ENCODE data around the gene PM20D1.
"Not testable (repeated sequence)": the region's sequence is repeated elsewhere in the genome, so short reads cannot be mapped to it uniquely, and the experiment has no call there.

PM20D1 gene

DNA sequence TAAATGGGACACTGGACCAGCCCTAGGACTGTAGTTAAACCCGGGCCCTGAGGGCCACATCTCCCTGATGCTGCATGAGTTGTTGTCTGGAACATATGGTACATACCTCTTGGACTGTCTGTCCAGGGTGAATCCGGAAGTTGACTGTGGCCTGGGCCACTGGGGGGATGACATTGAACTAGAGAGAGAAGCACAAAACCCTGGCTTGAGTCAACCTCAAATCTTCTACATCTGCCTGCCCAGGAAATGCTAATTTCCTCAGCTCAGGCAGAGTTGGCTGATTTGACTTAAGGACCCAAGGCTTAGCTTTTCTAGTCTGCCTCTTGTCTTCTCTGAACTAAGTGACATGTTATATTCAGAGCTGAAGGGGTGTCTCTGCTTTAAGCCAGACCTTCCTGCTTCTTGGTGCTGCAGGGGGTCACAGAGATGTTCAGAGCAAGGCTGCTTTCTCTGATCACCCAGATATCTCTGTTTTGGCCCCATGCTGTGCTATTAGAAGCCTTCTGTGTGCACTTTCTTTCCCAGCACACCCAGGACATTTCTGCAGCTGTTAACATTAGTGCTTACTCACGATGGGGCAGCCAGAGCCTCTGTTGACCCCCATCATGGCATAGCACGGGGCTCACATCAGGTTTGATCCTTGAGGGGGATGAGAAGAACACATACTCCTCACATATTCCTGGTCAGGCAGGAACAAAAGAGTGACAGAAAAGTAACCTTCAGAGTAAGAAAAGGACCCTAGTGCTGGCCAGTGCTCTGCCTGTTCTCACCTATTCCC, 9.6 kb downstream of the PM20D1 start:
- DNase-seq = no peak

DNA sequence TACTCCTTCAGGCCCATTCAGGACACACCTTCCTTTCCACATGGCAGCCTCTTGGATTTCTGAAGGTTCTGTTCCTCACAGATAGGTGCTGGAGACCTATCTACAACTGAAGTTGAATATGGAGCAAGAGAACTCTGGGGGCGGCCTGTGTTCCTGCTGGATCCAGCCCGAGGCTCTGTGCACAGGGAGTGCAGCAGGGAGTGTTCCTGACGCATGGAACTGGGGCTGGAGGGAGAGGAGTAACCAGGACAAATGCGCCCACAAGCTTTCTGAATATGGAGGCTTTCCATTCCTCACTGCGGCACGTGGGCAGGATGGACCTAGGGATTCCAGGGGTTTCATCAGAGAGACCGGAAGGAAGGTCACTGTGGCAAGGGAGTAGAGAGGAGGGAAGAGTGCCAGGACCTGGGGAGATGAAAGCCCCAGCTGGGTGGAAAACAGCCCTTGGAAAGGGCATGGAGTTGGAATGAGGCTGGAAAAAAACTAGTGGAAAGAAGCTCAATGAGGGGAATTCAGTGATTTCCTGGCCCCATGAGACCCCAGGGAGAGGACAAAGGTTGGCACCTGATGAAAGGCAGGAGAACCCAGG, 12.5 kb downstream of the PM20D1 start:
- no peak for DNase-seq

DNA sequence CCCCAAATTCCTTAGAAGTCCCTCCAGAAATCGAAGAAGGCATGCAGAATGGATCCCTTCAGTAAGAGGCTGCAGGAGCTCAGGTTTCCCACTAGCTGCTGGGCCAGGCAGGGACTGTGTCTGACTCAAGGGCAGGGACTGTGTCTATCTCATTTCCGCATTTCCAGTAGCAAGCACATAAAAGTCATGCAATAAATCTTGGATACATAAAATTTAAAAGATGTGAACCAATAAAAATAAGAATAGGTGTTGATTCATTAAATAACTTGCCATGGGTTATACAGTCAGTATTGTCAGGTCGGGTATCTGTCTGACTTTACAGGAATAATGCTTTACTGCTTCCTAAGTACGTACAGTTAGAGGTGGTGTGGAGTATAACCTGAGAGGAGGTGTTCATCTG, 15.2 kb downstream of the PM20D1 start:
- DNase-seq = no peak

DNA sequence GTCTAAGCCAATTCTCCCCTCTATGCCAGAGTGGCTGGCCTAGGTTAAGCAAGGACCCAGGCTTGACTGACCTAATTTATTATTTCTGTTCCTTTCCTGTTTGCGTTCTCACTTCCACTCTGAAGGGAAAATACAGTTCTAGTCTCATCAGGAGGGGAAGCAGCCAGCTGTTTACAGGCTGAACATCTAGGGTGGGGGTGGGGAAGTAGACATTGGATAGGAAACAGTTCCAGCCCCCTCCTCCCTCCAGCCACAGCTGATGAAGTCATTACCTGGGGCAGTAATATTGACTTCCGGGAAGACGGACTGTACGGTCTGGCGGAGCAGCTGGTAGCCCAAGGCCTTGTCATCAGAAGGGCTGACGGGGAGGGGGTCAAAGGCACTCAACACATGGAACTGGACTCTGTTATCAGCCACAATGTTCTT, 17.6 kb downstream of the PM20D1 start:
- no peak for DNase-seq

DNA sequence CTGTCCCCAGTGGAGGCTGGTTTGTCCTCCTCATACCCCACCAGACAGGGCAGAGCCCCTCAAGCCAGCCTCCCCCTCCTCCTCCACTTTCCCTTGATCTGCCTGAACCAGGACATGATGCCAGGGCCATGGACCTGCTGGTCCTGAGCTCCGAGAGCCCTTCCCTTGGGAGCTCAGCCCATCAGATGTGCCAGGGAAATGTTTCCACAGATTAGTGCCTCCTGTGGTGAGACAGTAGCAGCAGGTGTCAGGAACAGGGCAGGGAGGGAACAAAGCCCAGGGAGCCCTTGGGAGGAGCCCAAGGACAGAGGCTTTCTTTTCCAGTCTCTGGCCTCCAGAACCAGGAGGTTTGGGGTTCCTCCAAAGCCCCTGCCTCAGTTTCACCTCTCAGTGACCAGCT, 22.3 kb downstream of the PM20D1 start:
- peak; percentile 36 for DNase-seq

DNA sequence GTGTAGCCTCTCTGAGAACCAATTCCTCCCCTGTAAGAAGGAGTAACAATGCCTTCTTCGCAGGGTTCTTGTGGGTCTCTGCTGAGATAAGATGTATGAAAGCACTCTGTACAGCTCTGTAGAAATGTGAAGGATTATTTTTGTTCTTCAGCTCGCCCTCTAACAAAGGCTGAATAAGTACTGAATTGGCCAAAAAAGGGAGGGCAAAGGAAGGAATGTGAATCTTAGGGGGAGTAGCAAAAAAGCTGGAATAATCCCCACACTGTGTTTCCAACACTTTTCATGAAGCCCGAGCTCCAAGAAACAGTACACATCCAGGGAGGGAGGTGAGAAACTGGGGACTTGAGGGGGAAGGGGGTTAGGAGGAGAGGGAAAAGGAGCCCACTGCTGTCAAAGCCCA, 22.9 kb downstream of the PM20D1 start:
- no peak for DNase-seq

DNA sequence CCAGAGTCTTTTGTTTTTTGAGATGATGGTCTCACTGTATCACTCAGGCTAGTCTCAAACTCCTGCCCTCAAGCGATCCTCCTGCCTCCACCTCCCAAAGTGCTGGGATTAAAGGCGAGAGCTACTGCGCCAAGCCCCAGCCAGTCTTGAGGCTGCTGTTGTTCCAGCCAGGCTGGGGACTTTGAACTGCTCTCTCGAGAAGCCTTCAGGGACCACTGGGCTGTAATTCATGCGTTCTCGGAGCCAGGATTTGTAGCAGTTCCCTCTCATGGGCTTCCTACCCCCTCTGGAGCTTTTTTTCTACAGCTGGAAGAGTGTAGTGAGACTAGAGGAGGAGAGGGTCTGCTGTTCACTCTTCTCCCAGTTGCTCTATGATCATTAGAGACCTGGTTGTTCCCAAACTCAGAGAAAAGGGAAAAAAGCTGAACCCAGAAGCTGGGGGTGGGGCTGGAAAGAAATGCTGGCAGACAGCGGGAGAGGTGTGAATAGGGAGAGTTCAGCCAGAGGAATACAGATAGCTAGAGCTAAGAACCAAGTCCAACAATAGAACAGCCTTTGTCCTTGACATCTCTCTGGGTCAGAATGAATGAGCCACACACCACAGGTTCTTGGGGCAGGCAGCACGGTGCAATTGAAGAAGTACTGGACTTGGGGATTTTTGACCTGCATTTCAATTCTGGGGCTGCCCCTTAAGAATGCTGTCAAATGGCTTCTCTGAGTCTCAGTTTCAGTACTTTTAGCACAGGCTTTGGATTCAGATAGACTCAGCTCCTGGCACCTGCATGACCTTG, 23.7 kb downstream of the PM20D1 start:
- DNase-seq = no peak

DNA sequence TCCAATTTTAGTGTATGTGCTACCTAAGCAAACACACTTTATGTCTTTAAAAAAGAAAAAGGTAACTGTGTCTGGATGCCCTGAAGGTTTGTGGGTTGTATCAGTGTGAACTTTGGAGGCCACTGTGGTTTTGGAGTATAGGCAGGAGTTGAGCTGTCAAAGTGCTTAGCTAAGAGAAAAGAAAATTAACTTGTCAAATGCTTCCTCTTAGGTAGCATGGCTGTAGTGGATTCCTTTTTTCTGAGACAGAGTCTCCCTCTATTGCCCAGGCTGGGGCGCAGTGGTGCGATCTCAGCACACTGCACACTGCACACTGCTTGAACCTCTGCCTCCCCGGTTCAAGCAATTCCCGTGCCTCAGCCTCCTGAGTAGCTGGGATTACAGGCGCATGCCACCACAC, 25.8 kb downstream of the PM20D1 start:
- no peak for DNase-seq

DNA sequence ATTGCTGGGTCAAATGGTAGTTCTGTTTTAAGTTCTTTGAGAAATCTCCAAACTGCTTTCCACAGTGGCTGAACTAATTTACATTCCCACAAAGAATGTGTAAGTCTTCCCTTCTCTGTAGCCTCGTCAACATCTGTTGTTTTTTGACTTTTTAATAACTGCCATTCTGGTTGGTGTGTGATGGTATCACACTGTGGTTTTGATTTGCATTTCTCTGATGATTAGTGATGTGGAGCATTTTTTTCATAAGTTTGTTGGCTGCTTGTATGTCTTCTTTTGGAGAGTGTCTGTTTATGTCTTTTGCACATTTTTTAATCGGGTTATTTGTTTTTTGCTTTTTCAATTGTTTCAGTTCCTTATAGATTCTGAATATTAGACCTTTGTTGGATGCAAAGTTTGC, 26.7 kb downstream of the PM20D1 start:
- DNase-seq = not testable (repeated sequence)

DNA sequence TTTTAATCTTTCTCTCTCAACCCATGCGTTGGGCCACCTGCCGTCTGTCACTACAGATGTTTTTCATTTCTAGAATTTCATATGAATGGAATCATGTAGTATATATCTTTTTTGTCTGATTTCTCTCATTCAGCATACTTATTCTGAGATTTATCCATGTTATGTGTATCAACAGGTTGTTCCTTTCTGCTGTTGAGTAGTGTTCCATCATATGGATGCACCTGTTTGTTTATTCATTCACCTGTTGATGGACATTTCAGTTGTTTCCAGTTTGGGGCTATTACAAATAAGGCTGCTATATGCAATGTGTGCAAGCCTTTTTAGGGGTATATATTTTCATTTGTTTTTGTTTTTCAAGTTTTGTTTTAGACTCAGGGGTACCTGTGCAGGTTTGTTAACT, 27.5 kb downstream of the PM20D1 start:
- DNase-seq = no peak

DNA sequence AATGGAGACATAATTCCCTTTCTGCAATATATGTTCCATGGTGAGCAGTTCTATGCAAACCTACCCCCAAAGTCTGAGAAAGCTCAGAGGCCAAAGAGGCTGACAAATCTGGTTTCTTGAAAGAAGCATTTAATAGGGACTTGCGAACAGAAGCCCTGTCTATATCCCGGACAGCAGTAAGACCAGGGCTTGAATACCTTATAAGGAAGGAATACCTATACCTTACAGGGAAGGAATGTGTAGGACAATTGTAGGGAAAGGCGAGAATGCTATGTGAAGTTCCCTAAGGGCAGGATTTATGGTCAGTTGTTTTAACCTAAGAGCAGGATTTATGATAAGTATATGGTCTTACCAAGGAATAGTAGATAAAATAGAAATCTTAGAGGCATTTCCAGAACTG, 31.9 kb downstream of the PM20D1 start:
- no peak for DNase-seq

DNA sequence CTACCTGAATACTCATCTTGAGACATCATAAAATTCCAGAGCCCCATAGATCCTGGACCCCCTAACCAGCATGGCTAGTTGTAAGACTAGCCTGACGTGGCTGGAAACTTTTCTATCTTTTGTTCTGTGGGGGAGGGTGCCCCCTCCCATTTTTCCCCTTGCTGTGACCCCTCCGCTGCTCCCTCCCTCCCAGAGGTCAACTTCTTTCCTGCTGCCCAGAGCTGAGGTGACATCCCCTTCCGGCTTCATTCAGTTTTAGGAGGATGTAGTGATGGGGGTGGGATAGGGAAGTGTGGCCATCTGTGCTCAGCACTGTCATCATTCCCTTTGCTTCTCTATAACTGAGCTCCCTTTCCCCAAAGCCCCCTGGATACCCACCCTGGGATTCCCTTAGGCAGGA, 32.6 kb downstream of the PM20D1 start:
- no peak for DNase-seq

DNA sequence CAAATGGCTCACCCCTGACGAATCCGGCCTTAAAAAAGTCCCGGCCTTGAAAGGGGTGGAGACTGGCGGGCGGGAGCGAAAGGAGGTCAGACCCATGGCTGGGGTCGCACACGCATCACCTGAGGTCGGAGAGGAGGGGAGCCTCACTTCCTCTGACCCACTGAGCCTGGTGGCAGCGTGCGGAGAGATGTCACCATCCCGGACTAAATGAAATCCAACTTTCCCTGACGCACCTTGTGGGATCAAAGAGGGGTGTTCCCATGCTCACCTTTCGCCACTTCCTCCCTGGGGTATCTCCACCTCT, 36.2 kb downstream of the PM20D1 start:
- no peak for DNase-seq

DNA sequence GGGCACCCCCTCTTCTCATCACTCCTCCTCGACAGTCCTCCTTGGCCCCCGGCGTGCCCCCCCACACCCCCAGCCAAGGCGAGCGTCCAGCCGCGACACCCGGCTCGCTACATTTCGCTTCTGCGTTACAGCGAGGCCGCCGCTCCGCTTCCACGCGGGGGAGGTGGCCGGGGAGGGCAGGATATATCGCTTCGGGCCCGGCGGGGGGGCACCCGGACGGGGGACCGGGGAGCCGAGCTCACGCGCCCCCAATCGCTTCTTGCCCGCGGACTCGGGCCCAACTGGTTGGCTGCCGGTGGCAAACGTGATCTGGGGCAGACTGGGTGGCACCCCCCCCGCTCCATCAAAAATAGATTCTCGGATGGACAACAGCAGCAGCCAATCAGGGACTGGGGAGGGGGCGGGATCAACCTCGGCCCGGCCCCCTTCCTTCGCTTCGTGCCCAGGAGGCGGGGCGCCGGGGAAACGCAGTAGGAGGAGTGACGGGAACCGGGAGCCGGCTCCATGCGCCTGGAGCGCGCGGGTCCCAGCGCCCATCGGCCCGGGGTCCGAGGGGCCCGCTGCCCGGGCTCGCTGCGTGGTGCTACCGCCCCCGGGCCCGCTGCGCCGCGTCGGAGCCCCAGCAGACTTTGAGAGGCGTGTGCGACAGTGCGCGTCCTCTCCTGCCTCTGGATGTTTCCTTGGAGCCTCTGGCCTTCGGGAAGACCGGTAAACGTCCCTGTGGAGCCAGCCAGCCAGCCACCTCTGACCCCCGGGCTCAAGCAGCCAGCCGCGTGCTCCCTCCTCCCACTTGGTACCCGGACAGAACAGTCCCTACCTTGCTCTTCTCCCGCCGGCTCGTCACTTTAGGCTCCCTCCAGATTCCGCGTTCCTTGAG, 36.8 kb downstream of the PM20D1 start, which contains the start of gene SLC41A1:
SLC41A1 (minus strand) TSS at position 321 of the 877 bp plus-strand sequence. CDS start 2,757 bp downstream, outside the sequence.
- peak; percentile 95 for DNase-seq

DNA sequence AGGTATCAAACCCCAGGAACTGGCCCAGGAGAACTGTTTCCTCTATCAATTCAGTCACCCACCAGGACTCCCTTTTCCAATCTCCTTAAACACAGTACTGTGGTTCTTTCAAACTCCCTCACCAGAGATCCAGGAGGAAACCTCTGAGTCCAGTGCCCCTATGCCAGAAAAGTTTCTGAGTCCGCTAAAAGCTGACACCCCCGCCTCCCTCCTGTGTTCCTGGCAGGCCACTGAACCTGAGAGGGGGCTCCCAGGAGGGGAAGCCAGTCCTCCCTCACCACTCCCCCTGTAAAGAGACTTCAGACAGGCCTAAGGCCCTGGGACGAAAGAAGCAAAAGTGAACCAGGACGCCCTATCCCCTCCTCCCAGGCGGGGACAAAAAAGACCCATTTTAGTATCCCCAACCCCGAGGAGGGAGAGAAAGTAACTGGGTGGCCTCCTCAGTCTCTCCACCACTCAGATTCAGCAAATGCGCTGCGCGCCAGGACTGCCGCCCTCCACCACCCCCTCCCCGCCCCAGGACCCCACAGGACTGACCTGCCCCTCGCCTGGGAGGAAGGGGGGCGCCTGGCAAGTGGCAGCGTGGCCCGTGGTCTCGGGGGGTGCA, 37.6 kb downstream of the PM20D1 start:
- DNase-seq = peak; percentile 60

DNA sequence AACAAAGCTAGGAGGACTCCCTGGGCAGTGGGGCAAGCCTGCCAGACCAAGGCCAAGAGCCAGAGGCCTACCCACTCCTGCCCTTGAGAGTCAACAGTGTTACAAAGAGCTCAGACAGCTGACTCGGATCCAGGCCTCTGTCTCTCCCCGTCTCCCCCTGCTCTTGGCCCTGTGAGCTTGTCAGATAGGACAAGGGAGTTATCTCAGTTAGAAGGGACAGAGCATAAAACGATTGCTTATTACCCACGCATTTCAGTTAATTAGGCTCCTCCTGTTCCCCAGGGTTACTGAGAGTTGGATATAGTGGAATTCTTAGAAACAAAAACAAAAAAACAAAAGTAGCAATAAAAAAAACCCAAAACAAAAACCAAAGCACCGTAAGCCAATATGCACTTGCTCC, 38.3 kb downstream of the PM20D1 start:
- DNase-seq = peak; percentile 25

DNA sequence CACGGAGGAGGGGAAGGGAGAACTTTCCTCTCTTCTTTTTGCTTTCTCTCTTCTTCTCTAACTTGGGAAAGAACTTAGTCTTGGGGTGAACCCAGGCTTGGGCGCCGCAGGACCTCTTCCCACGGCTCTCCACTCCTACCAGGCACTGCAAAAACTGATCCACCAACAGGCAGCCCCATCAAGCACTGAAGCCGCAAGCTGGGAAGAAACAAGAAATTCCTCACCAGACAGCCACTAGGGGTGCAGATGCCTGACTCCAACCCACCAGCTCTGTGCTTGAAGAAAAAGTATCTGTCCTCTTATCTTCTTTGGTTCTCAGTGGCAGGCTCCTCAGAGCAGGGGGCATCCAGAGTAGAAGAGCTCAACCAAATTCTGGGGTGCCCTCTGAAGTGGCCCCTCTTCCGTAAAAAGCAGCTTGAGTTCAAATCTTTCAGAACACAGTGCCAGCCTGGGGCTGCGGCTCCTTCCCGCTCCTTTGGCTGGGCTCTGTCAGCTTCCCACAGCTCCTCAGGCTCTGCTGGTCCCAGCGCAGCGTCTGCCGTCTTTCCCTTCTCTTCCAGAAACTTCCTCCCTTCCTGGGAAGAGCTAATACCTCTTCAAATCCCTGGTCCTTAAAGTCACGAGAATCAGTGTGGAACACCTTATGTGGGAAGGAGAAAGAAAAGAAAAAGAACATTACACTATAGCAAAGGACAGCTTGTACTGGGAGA, 39.3 kb downstream of the PM20D1 start:
- DNase-seq = peak; percentile 17

DNA sequence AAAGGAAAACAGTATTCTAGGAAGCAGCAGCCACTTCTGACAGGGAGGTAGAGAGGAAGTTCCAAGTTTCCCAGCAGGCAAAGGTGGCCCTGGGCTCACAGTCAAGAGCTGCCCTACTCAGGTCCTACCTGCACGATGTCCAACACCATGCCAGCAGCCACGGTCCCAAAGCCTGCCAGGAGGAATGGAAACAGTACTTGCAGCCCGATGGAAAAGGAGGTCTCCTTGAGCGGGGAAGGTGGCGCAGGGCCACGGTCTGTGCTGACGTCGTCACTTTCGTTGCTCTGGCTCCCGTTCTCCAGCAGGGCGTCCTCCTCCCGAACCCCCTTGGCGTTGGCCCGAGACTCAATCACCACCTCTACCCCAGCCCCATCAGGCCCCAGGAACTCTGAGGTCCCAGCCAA, 40.0 kb downstream of the PM20D1 start:
- DNase-seq = no peak

DNA sequence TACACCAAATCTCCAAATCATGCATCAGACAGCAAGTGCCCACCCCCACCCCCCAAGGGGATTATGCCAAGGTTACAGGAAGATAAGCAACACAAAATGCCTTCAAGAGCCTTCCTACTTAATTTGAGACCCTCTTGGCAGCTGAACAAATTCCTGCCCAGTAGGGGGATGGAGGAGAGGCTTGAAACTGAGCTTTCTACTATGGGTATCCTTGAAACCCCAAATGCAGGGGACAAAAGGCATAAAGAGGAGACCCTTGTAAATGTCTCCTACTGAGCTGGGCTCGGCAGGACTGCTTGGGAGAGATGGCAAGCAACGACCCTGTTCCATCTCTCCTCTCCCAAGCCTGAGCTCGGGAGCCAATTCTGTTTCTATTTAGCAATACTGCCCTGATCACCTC, 40.5 kb downstream of the PM20D1 start:
- no peak for DNase-seq

DNA sequence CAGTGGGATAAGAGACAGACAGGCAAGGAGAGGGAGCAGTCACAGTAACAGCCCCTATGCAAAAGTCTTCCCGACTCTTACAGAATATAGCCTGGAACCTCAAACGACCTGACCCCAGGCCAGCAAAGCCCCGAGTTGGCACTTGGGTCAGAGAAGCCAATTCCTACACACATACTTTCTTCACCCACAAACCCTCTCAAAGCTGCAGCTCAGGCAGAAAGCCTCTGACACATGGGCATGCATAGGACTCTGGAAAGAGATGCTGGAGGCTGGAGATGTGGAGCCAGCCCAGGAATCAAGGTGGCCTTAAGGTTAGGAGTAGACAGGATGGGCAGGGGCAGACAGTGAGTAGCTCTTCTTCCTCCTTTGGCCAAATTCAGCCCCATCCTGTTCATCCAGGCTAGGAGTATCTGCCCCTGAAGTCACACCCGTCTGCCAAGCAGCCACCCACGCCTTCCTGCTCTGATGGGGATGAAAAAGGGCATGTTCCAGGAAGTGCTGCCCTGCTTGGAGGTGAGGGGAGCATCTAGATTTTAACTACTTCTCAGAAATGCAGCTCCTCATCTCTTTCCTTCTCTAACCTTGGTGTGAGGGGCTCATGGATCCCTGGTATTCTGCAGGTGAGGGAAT, 44.7 kb downstream of the PM20D1 start:
- DNase-seq = no peak

DNA sequence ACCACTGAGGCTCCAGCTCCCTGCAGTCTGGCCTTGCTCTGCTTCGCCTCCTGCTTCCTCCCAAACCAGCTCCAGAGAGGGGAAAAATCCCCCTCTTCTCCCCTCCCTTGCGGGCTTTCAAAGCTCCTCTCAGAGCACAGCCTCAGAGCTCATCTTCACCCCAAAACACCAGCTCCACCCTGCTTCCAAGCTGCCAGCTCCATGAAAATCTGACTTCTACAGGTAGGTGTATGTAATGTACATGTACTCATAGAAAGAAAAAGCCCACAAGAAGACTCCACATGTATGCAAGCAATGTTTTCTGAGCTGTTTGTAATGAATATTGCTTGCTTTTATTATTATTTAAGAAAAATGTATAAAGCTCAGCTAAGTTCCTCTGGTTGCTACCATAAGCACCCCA, 45.3 kb downstream of the PM20D1 start:
- DNase-seq = no peak

Data from DMS53 (cell line).